Inferior parietal cortex (tissue), 1 donor: ENCODE measurements around the gene ZBTB22.

Source experiments
- DNase-seq: peaks from one replicate; pipeline ENCODE4 v3.0.0-alpha.2; 2016; ENCODE audit errors: extremely low spot score

The ZBTB22 gene

DNA sequence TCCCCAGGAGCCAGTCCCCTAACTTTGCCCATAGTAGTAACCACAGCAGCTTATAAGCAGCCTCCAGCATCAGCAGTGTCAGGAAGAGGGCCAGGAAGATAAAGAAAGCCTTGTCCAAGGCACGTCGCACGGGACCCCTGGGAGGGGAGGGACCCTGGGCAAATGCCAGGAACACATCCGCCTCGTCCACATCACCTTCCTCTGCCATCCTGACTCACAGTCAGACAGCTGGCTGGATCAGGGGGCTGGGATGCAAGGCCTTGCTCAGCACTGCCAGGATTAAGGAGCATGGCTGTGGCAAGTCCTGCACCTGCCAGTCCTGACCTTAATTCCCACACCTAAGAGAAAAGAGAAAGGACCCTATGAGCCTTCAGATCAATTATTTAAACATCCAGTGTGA is 11.5 kb upstream of the ZBTB22 start:
- no peak for DNase-seq

- no peak for DNase-seq
Measured at GRCh38 chr6:33324125-33324524, 6.6 kb upstream of the ZBTB22 start.

DNA sequence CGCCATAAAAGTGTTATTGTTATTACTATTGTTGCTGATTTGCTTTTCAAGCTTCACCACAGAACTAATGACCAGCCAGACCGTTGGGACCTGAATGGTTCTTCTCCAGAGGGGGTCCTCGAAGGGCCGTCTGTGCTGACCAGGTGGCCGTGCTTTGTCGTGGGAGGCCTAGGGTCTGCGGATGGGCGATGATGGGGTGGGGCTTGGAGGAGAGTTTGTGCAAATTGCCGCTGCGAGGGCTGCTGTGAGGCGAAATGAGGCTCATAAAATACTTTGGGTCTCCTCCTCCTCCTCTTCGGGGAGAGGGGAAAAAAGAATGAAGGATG is 6.0 kb upstream of the ZBTB22 start:
- no peak for DNase-seq

GRCh38 chr6:33321227-33321626 is 3.7 kb upstream of the ZBTB22 start:
- DNase-seq: no peak

GRCh38 chr6:33320315-33321181 is 3.0 kb upstream of the ZBTB22 start:
- DNase-seq: no peak

DNA sequence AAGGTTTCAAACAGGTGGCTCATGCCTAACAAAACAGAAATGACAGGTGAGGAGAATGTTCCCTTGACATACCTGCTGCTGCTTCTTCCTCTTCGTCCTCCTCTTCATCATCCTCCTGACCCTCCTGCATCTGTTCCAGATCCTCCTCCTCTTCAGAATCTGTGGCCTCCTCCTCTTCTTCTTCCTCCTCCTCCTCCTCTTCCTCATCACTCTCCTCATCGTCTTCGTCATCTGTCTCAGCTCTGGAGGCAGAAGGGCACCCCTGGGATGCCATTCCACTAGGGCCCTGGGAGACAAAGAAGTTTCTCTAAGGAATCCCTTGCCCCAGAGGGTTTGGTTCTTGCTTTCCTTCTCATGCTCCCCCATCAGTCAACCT is 2.4 kb upstream of the ZBTB22 start:
- DNase-seq: no peak

DNA sequence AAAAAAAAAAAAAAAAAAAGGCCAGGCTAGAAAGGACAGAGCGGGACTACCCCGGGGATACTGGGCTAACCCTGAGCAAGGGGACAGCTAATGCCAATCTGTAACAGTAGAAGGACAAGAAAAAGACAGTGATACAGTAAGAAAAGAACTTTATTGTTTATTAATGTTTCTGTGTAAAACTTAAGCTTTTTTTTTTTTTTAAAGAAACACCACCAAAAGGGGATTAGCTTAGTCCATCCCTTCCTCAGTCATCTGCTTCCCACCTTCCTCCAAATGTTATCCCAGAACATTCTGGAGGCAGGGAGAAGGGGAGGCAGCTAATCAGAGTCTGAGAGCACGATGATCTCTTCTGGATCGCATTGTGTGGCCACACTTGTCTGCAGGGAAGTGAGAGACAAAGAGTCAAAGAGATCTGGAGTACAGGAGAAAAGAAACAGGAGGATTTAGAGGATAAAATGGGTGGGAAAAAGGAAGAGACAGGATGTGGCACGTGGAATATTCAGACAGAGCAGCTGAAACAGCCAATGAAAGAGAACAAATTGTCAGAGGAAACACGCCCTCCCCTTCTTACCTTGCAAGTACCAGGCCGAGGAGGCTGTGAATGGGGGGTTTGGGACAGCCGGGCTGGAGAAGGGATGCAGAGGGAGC is 1.0 kb upstream of the ZBTB22 start:
- DNase-seq: no peak

DNA sequence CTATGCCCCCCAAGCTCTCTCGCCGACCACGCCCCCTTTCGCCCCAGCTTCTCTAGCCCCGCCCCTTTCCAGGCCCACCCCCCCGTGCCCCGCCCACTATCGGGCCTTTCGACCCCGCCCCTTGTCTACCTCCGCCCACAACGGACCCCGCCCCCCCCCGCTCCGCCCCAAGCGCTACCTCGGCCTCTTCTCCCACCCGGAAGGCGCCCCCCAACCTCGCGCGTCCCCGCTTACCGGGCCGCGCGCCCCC is 200 bp downstream of the ZBTB22 start:
- no peak for DNase-seq

DNA sequence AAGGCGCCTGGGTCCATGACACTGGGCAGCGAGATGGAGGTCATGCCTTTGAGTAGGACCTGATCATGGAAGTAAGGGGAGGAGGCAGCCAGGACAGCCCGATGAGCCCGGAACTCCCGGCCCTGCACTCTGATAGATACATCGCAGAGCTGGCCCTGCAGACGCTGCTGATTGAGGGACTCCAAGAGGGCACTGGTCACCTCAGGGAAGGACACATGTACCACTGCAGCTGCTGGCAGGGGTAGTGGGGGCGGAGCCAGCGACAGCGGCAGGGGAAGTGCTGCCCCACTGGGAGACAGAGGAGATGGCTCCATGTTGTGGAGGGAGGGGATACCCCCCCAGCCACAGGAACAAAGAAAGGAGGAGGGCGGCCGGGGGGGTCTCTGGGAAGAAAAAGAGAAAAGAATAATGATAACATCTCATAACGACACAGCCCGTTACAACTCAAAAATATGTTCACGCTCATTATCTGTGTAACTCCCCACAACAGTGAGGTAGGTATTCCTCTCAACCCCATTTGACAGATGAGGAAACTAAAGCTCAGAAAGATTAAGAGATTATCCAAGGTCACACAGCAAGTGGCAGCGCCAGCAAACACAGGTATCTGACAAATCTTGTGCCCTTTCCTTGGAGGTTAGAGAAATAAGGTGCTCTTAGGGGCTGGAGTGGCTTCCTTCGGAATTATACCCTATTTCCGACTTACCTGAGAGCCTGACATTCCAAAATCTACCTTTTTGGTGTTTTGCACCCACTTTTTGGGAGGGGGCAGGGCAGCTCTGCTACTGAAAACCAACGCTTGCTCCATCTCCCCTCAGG is 733 bp downstream of the ZBTB22 start:
- DNase-seq: no peak

GRCh38 chr6:33315793-33316602 is 1.5 kb downstream of the ZBTB22 start:
- DNase-seq: no peak

DNA sequence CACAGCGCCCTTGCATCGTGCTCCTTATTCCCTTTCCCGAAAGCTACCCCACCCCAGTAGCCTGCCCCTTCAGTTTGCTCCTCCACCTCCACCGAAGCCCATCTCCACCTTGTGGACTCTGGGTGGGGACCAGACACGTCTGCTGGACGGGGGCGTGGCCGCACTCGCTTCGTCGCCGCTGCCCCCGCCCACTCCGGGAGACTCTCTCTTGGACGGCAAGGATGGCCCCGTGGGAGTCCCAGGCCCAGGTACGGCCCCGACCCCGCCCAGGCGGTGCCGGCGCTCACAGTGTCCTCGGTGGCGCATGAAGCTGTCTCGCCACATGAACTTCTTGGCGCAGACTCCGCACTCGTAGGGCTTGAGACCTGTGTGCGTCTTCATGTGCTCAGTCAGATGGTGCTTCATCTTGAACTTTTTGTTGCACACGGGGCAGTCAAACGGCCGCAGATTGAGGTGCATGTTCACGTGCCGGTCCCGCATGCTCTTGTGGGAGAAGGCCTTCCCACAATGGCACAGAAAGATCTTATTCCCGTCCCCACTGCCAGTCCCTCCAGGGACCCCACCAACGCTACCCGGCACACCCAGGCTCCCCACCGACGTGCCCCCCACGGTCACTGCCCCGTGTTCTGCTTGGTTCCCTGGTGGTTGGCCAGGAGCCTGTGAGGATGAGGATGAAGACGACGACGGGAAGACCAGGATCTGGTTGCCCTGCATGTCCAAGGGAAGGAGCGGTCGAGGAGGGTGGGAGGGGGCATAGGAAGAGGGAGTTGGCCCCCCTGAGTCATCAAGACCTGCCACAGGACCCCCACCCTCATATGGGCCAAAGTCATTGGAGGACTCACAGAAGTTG is 2.4 kb downstream of the ZBTB22 start:
- DNase-seq: no peak

GRCh38 chr6:33314515-33314942 is 3.0 kb downstream of the ZBTB22 start:
- DNase-seq: peak; percentile 48

DNA sequence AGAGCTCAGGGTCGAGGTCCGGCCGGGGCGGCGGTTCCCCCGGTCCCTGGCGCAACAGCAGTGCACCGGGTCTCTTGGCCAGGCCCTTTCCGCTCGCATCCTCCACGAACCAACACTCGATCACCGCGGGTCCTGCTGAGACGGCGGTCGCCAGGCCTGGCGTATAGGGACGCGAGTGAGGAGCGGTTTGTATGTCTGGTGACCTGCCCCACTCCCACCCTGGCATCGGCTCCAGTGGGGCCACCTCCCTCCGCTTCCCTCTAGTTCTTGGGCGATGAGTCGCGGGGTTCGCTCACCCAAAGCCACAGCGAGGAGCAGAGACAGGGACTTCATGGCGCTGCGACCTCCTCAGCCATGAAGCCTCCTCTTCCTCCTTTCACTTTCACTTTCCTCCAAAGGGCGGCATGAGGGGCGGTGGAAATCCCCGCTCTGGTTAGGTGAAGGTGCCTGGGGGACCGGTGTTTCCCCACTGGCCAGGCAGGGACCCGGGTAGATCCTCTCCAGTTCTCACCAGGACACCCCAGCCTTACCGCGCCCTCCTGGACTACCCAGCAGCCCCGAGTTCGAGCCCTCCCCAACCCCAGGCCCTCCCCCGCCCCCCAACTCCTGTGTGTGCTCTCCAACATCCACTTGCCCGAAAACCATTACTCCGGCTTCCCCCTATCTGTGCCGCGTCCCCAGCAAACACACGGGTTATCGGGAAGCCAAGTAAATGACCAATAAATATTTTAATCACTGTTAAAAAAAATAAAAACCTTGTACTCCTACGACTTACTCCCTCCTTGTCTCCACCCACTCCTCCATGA is 3.6 kb downstream of the ZBTB22 start, which contains the start of gene TAPBP:
TAPBP (minus strand) TSS at position 370 of the 806 bp plus-strand sequence; CDS start at position 333, 37 bp downstream.
- peak; percentile 52 for DNase-seq

- no peak for DNase-seq
Measured at GRCh38 chr6:33313105-33313708, 4.3 kb downstream of the ZBTB22 start.

DNA sequence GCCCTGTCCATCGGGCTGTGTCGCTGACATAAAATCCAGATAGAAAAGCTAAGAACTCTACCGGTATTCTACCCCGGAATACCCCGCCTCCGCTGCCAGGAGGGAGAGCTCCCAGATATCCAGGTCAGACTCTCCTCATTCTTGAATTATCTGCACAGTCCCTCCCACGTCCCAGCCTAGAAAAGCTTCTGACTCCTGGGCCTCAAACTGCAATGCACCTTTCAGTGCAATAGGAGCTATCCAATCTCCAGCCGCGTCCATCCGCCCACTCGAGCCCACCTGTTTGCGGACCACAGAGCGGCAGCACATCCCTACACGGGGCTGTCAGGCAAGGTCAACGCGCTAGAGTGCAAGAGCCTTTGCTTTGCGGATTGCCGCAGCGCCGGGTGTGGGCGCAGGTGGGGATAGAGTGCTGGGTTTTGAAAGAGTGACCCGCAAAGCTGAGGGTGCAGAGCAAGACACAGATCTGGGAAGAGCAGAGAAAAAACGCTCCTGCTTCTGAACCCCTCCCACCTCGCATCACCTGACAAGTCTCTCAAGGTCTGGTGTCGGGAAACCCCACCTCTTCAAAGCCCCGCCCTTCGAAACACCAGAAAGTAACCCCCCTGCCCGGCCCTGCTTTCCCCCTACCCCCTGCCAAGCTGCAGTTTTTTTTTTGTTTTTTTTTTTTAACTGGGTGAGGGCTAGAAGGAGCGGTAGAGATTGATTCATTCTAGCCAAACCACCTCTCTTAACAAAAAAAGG is 5.0 kb downstream of the ZBTB22 start:
- peak; percentile 55 for DNase-seq

GRCh38 chr6:33306356-33306755 is 11.2 kb downstream of the ZBTB22 start:
- no peak for DNase-seq

- DNase-seq: no peak
Measured at GRCh38 chr6:33305052-33305451, 12.5 kb downstream of the ZBTB22 start.

- no peak for DNase-seq
Measured at GRCh38 chr6:33304216-33304615, 13.3 kb downstream of the ZBTB22 start.

DNA sequence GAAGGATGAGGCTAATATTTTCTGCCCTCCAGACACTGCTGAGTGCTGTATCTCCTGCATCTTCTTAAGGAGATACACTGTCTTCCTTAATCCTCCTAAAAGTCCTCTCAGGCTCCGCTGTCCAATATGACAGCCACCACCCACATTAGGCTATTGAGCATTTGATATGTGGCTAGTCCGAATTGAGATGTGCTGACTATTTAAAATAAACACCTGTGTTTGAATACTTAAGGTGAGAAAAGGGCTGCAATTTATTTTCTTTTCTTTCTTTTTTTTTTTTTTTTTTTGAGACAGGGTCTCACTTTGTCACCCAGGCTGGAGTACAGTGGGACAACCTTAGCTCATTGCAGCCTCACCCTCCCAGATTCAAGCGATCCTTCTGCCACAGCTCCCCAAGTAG is 15.7 kb downstream of the ZBTB22 start:
- no peak for DNase-seq
